GM12865 (cell line): ENCODE measurements around the gene EXT2.

Experiments used
- DNase-seq: peaks from one replicate; pipeline ENCODE4 v3.0.0; 2010; ENCODE audit warnings: low read depth
- H3K4me3 ChIP-seq: 2 replicates; pipeline ENCODE4 v1.5.1; 2011; ENCODE audit warnings: mild to moderate bottlenecking, low read depth, low read length, control low read depth
- TF ChIP-seq, protein P1 (sequence below): IDR thresholded peaks from 2 replicates; pipeline ENCODE4 v1.5.1; 2011; ENCODE audit warnings: low read length, control low read depth, low read depth, inconsistent platforms; ENCODE audit not compliant: insufficient read depth; ENCODE audit errors: missing control alignments

Gene EXT2

DNA sequence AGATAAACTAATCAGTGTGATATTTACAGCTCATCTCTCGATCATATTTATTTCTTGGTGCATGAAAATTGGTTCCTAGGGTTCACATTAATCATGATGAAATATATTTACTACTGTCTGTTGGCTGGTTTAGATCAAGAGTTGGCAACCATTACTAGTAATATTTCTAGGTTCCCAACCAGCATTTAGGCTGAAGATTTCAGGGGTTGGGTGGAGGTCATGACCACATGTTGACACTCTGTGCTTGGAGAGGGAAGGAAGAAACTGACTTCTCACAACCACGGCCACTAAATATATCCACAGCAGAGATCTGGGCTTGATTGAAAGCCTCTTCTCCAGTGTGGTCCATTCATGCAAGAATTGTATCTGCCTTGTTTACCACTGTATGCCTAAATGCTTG is 126.5 kb downstream of the EXT2 start:
- TF ChIP-seq, protein P1, sequence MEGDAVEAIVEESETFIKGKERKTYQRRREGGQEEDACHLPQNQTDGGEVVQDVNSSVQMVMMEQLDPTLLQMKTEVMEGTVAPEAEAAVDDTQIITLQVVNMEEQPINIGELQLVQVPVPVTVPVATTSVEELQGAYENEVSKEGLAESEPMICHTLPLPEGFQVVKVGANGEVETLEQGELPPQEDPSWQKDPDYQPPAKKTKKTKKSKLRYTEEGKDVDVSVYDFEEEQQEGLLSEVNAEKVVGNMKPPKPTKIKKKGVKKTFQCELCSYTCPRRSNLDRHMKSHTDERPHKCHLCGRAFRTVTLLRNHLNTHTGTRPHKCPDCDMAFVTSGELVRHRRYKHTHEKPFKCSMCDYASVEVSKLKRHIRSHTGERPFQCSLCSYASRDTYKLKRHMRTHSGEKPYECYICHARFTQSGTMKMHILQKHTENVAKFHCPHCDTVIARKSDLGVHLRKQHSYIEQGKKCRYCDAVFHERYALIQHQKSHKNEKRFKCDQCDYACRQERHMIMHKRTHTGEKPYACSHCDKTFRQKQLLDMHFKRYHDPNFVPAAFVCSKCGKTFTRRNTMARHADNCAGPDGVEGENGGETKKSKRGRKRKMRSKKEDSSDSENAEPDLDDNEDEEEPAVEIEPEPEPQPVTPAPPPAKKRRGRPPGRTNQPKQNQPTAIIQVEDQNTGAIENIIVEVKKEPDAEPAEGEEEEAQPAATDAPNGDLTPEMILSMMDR = no peak
- H3K4me3 ChIP-seq = no peak overlapping the region
- no peak for DNase-seq

DNA sequence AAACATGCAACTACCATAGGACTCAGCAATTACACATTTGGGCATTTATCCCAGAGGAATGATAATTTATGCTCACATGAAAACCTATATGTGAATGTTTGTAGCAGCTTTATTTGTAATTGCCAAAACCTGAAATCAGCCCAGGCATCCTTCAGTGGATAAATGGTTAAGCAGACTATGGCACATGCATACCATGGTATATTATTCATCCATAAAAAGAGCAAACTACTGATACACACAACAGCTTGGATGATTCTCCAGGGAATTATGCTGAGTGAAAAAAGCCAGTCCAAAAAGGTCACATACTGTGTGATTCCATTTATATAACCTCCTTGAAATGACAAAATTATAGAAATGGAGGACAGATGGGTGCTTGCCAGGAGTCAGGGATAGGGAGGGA is 127.8 kb downstream of the EXT2 start:
- TF ChIP-seq, protein P1 = no peak
- no peak overlapping the region for H3K4me3 ChIP-seq
- no peak for DNase-seq

DNA sequence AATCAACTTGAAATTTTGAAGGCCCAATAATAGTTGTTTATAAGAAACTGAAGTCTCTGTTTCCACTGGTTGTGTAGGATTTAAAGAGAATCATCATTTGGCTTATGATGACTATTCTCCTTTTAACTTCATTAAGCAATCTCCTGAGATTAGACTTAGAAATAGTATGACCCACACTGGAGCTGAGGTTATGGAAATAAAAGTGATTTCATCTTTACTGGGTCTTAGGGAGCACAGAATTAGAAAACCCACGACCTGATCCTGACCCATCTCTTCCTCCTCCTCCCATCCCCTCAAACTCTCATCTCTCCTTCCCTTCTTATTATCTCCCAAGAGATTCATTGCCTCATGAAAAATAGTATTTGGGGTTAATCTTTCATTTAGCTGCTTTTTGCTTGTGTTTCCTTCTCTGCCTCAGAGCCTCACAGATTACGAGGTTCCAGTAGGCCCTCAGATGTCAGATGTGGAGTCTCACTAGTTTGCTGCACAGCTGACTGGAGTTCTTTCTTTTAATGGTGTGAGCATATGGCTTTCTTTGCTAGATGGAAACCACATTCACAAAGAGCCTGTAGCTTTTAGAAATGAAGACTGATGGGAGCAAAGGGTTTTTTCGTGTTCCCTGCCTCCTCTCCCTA is 129.5 kb downstream of the EXT2 start:
- DNase-seq = no peak
- no peak overlapping the region for H3K4me3 ChIP-seq
- TF ChIP-seq, protein P1 = no peak

DNA sequence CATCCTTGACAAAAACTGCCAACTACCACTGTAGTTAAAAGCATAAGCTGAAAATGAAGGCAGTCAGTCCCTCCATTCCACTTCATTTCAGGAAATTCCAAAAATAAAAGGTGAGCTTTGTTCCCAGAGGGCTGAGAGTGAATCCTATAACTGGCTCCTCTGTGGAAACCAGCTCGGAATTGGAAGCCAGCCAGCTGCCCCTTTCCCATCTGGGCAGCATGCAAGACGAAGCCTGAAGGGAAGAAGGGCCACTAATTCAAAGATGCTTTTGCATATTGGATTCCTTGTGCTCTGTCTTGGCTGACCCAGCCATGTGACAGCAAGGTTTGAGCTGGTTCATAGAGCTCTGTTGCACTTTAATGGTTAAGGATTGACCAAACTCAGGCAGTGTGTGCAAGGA is 131.0 kb downstream of the EXT2 start:
- DNase-seq = no peak

DNA sequence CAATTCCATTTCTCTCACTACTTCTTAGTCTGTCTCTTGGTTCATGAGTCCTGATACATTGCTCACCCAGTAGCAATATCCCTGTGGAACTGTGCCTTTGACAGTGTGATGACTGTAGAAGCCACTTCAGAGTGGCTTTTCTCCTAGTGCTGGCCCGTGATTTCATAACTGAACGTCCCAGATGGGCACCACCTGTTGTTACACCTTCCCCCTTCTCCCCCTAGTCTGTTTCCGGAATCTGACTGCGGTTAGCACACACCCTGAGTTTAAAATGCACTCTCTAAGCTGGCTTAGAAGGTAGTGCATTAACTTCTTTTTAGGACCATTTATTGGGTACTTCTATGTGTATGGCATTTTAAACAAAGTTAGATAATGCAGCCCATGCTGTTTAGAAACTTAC is 131.5 kb downstream of the EXT2 start:
- no peak overlapping the region for H3K4me3 ChIP-seq
- TF ChIP-seq, protein P1 = no peak
- DNase-seq = peak; percentile 4

More for the DNA sequence above, 131.0 kb downstream of the EXT2 start:
- TF ChIP-seq, protein P1 = no peak
- no peak overlapping the region for H3K4me3 ChIP-seq

DNA sequence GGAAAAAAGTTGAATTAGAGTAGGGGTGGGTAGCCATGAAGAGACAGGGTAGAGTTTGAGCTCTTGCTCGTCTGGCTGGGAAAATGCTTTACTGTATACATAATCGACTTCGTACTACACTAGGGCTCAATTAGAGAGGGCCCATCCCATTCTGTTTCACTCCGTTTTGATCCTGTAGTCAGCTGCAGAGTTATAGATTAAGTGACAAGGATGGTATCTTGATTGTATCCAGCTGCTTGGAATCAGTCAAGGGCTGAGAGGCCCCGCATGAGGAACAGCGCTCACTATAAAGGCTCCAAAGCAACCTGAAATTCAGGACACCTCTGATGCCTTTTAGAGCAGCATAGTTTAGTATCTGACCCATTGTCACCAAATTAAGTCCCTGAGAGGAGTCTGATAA is 132.9 kb downstream of the EXT2 start:
- no peak for DNase-seq
- TF ChIP-seq, protein P1 = no peak
- H3K4me3 ChIP-seq = no peak overlapping the region

DNA sequence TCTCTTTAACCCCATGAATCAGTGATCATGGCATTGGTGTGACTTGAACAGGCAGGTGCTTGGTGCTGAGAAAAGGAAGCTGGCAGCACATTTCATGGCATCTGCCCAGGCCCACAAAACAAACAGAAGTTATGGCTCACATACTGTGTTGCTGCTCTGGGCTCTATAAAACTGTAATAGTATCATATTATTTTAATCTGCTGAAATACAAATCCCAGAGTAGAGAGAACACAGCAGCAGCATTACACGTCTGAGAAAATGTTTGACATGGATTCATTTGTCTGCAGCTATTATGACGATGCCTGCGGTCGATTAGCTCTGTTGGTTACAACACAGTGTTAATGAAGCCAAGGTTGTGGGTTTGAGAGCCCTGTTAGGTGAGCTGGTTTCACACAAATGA is 133.6 kb downstream of the EXT2 start:
- DNase-seq = no peak
- TF ChIP-seq, protein P1 = no peak
- no peak overlapping the region for H3K4me3 ChIP-seq
